CD4-positive, alpha-beta T cell treated with Interleukin-6 at 100 ng/mL for 8 hours (primary cell): ENCODE results near the gene PFDN1.

Experiments used
- DNase-seq: peaks from one replicate; pipeline ENCODE4 v3.0.0-alpha.2; 2020; ENCODE audit warnings: mixed read lengths, low spot score

The PFDN1 gene

GRCh38 chr5:140238756-140239155 lies 64.1 kb downstream of the PFDN1 start:
- DNase-seq = no peak

- no peak for DNase-seq
These were observed 65.9 kb downstream of the PFDN1 start for GRCh38 chr5:140236891-140237598.

- no peak for DNase-seq
These were observed 66.9 kb downstream of the PFDN1 start for GRCh38 chr5:140235791-140236551.

GRCh38 chr5:140234377-140234989 lies 68.4 kb downstream of the PFDN1 start:
- DNase-seq = no peak

GRCh38 chr5:140232731-140233130 lies 70.2 kb downstream of the PFDN1 start:
- DNase-seq = no peak

- DNase-seq = no peak
These were observed 72.5 kb downstream of the PFDN1 start for GRCh38 chr5:140230373-140230772.

- DNase-seq = no peak
These were observed 74.5 kb downstream of the PFDN1 start for GRCh38 chr5:140228364-140228837.

- no peak for DNase-seq
These were observed 75.9 kb downstream of the PFDN1 start for GRCh38 chr5:140227046-140227445.

- DNase-seq = no peak
These were observed 77.5 kb downstream of the PFDN1 start for GRCh38 chr5:140225396-140225795.

- no peak for DNase-seq
These were observed 78.2 kb downstream of the PFDN1 start for GRCh38 chr5:140224658-140225057.

- no peak for DNase-seq
These were observed 79.3 kb downstream of the PFDN1 start for GRCh38 chr5:140223567-140223966.

GRCh38 chr5:140222416-140222815 lies 80.5 kb downstream of the PFDN1 start:
- no peak for DNase-seq

- DNase-seq = no peak
These were observed 81.1 kb downstream of the PFDN1 start for GRCh38 chr5:140221697-140222223.

- DNase-seq = no peak
These were observed 82.2 kb downstream of the PFDN1 start for GRCh38 chr5:140220698-140221064.

- no peak for DNase-seq
These were observed 82.7 kb downstream of the PFDN1 start for GRCh38 chr5:140220032-140220697.

- DNase-seq = no peak
These were observed 83.6 kb downstream of the PFDN1 start for GRCh38 chr5:140219068-140219991.

- no peak for DNase-seq
These were observed 85.4 kb downstream of the PFDN1 start for GRCh38 chr5:140217299-140218026.

GRCh38 chr5:140216478-140217074 lies 86.3 kb downstream of the PFDN1 start:
- DNase-seq = no peak

GRCh38 chr5:140215276-140215675 lies 87.6 kb downstream of the PFDN1 start:
- no peak for DNase-seq

GRCh38 chr5:140214831-140215230 lies 88.1 kb downstream of the PFDN1 start:
- DNase-seq = no peak
